Bone marrow (tissue), 2 donors: ENCODE data around the gene C11orf97.
A peak's percentile ranks its signal among the peaks of the same experiment; 100 is the strongest.
"Not testable (repeated sequence)": the region's sequence is repeated elsewhere in the genome, so short reads cannot be mapped to it uniquely, and the experiment has no call there.

Experiments used
- DNase-seq, 2 donors: peaks; one replicate each; lab custom pipeline; 2025; lab: John Stamatoyannopoulos, UW

The C11orf97 gene

DNA sequence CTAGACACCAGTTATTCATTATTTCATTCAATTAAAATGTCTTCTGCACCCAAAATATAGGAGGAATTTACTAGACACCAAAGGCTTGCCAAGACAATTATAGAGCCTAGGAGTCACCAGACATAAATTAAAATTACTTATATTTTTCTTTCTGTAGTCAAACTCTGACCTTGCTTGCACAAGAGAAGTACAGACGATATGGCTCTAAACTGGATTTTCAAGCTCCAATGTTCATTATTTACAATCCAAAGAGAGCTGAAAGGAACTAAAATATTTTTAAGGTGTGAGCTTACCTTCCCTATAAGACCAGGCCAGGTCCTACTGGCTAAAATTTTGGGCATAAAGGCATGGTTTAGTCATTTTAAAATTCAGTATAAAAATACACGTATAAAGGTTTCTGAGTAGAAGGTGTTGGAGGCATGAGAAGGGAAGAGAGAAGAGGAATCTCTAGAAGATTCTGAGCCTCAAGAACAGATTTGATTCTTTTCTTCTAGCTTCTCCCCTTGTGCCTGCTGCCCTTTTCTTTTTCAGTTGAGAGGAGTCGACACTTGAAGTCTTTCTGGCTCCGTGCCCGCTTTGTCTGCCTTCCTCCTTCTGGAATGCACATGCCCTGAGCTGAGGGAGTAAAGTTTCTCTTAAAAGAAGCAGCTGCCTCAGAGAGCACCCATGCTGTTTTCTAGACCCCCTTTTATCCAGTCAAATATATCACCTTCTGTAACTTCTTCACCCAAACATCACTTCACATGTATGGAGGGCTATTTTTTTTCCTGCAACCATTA, 13.5 kb downstream of the C11orf97 start:
- peak in 1 of 2 donors; percentile 77 for DNase-seq

DNA sequence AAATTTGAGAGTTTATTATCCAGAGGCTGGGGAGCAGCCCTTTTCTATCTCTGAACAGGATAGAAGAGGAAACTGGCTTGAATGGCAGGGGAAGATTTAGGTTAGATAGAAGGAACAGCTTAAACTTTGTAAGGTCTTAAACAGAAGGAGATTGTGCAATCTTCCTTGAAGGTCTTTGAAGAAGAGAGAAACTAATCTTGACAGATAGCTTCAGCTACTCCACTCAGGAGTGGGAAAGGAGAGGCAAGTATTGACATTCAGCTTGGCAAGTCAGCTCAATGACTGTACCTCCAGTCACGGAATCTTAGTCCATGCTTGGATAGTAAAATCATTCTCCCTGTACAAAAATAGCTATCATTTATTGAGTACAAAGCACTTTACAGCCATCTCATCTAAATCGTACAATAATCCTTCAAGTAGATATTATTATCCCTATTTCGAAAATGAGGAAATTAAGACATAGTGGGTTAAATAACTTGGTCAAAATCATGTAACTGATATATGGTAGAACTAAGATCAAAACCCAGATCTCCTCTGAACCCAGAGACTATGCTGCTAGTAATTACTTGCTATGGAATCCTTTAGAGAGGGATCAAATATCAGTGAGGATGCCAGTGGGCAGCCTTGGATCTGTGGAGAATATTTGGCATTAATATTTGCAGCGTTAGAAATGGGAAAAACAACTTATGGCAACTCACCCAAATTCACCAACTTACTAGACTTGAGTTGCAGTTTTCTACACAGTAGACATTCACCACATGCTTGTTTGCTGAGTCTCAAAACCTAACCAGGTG, 14.6 kb downstream of the C11orf97 start:
- DNase-seq = peak in 1 of 2 donors; percentile 40

DNA sequence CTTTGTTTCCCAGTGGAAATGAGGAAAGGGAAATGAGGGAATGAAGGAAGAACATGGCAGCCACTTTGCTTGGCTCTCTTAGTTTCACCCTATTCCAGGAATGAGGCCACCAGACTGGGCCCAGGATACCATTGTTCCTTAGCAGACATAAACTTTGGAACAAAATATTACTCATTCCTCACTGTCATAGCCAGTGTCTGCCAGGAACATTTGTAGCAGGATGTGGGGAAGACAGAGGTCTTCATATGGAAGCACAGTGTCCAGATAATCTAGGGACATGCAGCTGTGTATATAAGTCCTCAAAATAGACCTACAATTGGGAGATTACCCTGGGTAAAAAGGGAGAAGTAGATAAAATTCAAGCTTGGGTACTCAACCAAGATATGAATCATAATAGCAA, 16.3 kb downstream of the C11orf97 start:
- DNase-seq = no peak

DNA sequence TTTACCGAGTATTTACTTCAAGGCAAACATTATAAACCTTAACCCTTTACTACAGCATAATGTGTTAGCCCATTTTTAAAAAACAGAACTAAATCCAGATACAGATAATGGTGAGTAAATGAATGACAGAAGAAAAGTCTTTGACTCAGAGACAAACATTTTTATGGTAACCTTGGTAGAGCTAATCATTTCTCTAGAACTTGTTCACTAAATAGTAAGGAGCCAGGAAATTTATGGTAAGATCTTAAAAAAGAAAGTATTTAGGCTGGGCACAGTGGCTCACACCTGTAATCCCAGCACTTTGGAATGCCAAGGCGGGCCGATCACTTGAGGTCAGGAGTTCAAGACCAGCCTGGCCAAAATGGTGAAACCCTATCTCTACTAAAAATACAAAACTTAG, 19.9 kb downstream of the C11orf97 start:
- no peak for DNase-seq

DNA sequence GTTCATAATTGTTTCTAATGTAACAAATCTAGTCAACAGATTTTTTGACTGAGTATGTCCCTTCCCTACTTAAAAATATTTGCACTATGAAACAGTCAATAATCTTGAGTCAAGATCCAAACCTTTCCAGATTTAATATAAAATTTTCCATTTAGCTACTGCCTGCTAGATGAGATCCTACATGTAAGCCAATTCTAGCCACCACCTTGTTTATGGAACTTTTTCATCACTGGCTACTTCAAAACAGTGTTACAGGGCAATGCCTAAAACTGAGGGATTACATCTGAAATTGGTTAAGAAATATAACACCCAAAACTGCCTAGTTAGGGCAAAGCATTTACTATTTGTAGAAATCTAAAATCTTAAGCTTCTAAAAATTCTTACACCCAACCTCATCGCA, 20.9 kb downstream of the C11orf97 start:
- no peak for DNase-seq

DNA sequence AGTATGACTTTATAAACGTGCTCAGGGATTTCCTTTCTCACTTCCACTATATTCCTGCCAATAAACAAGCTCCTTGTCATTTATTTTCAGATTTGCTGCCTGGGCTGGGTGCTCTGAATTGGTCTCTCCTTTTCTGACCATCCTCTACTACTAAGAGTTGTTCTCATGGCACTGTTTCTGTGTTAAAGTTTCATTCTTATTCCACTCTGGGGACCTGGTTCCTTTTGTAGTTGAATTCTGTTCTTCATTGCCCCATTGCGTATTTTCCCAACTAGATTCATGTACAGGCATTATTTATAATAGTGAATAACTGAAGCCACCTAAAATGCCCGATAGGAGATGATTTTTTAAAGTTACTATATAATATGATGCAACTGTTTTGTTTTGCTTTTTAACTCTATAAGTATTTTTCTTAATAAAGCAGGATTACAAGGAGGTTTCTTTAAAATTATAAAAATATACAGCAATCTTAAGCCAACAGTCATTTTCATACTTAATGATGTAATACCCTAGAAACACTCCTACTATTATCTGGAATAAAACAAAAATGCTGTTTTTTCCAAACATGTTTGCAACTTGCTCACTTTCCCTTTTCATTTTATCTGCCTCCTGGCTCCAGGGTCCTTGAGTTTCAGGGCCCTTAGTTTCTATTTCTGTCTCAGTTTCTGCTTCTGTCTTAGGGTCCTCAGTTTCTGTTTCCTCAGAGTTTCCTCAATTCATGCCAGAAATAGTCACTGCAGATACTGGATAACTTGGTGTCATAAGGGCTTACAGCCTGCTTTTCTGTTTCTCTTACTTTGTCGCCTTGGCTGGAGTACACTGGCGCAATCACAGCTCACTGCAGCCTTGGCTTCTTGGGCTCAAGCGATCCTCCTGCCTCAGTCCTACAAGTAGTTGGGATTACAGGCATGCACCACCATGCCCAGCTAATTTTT, 21.7 kb downstream of the C11orf97 start:
- peak in 1 of 2 donors; percentile 15 for DNase-seq

DNA sequence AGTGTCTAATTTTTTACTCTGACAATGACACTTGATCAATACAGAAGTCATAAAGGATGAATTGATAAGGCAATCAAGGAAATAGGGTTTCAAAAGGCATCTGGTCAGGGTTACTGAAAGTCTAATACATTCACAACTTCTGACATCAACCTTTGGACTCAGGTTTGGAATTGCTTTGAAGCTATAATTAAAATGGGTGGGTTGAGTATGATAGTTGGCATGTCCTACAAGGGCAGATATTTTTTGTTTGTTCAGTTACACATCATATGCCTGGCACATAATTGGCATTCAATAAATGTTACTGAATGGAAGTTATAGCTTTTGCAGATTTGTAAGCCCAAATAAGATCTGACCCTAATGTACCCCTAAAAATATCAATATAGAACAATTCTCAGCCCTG, 24.1 kb downstream of the C11orf97 start:
- no peak for DNase-seq

DNA sequence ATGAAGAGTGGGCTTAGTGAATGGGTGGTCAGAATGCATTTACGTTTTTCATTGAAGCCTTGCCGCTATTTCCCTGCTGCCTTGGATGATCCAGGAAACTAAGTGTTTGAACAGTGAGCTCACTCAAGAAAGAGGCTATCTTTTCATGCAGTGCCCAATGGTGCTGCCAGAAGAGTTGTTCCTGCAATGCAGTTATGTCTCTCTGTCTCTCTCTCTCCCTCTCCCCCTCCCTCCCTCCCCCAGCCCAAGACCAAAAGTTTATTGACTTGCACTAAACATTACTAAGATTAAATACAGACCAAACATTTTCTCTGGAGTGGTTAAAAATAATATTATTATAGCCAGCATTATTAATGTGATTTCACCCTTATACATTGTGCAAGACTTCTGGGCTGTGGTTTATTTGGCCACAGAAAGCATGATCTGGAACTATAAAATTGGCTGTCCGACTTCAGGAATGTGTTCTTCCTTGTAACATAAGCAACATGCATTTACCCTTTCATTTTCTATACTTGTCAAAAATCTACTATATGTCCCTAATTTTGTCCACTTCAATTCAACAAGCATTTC, 24.9 kb downstream of the C11orf97 start:
- no peak for DNase-seq

DNA sequence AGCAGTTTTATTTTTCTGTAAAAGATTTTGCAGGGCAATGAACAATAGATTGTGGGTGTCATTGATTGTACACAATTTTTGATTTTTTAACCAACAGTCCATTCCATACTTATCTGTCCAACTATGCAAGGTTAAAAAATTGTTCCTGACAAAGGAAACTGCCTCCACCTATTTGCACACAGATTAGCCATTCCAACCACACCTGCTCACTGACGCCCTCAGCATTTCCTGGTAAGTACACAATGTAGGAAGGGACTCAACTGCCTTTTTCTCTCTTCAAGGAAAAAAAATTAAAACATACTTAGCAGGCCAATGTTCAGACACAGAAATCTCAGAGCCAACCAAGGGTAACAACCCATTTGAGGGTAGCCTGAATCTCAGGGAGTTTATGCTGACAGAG, 27.2 kb downstream of the C11orf97 start:
- no peak for DNase-seq

DNA sequence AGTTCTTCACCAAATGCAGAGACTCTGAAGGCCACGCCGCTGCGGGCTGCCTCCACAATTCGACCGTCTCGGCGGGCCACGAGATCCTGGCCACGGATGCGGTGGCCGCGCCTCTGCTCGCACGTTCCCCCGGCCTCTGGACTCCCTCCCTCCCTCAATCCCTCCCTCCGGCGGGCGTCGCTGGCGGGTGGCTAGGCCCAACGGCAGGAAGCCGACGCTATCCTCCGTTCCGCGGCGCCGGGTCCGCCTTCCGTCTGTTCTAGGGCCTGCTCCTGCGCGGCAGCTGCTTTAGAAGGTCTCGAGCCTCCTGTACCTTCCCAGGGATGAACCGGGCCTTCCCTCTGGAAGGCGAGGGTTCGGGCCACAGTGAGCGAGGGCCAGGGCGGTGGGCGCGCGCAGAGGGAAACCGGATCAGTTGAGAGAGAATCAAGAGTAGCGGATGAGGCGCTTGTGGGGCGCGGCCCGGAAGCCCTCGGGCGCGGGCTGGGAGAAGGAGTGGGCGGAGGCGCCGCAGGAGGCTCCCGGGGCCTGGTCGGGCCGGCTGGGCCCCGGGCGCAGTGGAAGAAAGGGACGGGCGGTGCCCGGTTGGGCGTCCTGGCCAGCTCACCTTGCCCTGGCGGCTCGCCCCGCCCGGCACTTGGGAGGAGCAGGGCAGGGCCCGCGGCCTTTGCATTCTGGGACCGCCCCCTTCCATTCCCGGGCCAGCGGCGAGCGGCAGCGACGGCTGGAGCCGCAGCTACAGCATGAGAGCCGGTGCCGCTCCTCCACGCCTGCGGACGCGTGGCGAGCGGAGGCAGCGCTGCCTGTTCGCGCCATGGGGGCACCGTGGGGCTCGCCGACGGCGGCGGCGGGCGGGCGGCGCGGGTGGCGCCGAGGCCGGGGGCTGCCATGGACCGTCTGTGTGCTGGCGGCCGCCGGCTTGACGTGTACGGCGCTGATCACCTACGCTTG, 31.7 kb downstream of the C11orf97 start, which contains the start of gene FUT4:
Gene FUT4, plus strand, starts transcription at position 227 of the 951 bp plus-strand sequence. Its CDS starts 213 bp downstream, at position 440.
- DNase-seq = peak; percentile 75 to 76

DNA sequence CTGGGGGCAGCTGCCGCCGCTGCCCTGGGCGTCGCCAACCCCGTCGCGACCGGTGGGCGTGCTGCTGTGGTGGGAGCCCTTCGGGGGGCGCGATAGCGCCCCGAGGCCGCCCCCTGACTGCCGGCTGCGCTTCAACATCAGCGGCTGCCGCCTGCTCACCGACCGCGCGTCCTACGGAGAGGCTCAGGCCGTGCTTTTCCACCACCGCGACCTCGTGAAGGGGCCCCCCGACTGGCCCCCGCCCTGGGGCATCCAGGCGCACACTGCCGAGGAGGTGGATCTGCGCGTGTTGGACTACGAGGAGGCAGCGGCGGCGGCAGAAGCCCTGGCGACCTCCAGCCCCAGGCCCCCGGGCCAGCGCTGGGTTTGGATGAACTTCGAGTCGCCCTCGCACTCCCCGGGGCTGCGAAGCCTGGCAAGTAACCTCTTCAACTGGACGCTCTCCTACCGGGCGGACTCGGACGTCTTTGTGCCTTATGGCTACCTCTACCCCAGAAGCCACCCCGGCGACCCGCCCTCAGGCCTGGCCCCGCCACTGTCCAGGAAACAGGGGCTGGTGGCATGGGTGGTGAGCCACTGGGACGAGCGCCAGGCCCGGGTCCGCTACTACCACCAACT, 32.5 kb downstream of the C11orf97 start:
- DNase-seq = no peak

DNA sequence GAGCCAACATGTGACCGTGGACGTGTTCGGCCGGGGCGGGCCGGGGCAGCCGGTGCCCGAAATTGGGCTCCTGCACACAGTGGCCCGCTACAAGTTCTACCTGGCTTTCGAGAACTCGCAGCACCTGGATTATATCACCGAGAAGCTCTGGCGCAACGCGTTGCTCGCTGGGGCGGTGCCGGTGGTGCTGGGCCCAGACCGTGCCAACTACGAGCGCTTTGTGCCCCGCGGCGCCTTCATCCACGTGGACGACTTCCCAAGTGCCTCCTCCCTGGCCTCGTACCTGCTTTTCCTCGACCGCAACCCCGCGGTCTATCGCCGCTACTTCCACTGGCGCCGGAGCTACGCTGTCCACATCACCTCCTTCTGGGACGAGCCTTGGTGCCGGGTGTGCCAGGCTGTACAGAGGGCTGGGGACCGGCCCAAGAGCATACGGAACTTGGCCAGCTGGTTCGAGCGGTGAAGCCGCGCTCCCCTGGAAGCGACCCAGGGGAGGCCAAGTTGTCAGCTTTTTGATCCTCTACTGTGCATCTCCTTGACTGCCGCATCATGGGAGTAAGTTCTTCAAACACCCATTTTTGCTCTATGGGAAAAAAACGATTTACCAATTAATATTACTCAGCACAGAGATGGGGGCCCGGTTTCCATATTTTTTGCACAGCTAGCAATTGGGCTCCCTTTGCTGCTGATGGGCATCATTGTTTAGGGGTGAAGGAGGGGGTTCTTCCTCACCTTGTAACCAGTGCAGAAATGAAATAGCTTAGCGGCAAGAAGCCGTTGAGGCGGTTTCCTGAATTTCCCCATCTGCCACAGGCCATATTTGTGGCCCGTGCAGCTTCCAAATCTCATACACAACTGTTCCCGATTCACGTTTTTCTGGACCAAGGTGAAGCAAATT, 33.3 kb downstream of the C11orf97 start:
- no peak for DNase-seq

DNA sequence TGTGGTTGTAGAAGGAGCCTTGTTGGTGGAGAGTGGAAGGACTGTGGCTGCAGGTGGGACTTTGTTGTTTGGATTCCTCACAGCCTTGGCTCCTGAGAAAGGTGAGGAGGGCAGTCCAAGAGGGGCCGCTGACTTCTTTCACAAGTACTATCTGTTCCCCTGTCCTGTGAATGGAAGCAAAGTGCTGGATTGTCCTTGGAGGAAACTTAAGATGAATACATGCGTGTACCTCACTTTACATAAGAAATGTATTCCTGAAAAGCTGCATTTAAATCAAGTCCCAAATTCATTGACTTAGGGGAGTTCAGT, 33.9 kb downstream of the C11orf97 start:
- no peak for DNase-seq

DNA sequence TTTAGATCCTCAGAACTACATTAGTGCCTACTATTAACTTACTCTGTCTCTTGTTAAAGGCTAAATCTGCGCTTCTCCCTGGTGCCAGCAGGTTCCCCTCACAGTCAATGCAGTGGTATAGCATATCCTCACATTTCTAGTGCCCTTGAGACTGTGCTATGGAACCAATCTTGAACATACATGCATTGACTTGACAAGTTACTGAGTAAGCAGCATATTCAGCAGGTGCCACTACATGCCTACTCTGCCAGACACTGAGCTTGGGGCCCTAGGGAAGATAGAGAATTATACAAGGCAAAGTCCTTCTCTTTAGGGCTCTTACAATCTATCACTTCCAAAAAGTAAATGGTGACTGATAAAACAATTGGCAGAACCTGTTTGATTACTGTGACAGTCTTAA, 34.6 kb downstream of the C11orf97 start:
- DNase-seq = no peak

DNA sequence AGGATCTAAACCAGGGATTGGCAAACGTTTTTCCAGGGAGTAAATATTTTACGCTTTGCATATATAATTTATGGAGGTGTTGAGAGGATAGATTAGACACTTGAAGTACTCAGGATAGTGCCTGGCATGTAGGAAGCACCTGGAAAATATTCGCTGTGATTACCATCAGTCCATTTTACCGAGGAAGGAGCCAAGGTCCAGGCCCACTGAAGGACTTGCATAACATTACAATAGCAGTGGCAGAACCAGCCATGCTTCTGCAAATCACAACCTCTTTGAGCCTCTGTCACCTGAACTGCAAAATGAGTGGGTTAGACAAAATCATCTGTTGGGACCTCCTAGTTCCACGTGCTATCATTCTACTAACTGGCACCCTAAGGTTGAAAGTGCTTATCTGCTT, 36.9 kb downstream of the C11orf97 start:
- DNase-seq = no peak

DNA sequence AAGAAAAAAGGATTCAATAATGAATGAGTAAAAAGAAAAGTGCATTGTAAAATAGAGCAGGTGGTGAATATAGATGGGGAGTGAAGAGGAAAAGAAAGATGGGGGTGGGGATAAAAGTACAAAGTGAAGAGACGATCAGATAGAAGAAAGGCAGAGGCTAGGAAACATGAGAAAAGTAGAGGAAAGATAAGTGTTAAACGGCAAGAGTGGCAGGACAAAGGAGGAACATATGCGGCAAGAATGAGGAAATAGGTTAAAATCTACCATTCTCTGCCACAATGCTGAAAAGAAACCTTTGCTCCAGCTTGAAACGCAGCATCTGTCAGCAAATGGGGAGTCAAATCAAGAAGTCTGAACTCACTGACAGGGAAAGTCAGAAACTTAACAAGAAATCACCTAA, 38.3 kb downstream of the C11orf97 start:
- peak in 1 of 2 donors; percentile 45 for DNase-seq

DNA sequence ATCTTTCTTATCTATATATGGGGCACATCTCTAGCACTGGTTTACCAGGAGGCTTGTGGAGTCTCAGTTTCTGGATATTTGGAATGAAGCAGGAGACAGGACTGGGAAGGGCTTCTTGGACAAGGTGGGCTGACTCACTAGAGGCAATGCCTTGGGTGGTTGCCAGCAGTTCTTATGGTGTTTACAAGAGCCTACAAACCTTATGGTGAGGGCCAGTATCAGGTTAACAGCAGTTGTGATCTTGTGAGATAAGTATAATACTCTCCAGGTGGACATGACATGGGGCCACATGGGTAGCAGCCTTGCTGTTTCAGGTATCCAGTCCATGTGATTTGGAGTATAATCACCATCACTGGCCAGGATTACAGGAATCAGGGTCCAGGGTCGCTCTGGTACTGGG, 41.7 kb downstream of the C11orf97 start:
- no peak for DNase-seq

DNA sequence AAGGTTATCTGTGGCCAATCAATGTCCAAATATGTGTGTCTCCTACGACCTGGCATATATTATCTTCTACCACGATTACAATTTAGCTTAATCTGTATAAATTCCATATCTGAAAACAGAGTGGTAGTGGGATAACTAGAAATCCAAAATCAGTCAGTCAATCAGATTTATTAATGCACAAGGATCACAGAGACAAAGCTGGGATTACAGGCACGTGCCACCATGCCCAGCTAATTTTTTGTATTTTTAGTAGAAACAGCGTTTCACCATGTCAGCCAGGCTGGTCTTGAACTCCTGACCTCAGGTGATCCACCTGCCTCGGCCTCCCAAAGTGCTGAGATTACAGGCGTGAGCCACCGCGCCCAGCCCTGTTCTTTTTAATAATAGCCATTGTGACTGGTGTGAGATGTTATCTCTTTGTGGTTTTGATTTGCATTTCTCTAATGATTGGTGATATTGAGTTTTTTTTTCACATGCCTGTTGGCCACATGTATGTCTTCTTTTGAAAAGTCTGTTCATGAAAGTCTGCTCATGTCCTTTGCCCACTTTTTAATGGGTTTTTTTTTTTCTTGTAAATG, 43.6 kb downstream of the C11orf97 start:
- DNase-seq = not testable (repeated sequence)

DNA sequence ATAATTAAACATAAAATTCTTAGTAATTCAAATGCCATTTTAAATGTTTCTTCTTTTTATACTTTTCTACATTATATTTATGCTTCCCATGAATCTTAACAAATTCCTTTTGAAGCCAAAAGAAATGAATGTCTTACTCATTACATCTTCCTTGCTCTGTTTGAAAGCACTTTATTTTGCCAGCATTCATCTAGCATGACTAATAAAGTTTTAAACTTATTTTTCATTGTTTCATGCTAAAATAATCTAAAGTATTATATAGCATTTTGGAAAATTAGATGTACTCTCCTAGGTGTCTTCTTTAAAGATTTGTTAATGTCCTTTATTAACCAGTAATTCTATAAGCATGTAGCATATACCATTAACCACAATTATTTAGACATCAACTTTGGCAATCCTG, 45.2 kb downstream of the C11orf97 start:
- no peak for DNase-seq
